HUES6 (cell line): ENCODE data around the gene TNS3.
A peak's percentile ranks its signal among the peaks of the same experiment; 100 is the strongest.

ENCODE experiments used
- H3K27ac ChIP-seq: 2 replicates; pipeline ENCODE4 v1.7.0; 2013; ENCODE audit warnings: low read depth, mild to moderate bottlenecking, low read length, inconsistent platforms
- H3K27me3 ChIP-seq: 2 replicates; pipeline ENCODE4 v1.6.1; 2013; ENCODE audit warnings: low read length; ENCODE audit not compliant: control insufficient read depth, insufficient read depth
- H3K36me3 ChIP-seq: 2 replicates; pipeline ENCODE4 v1.6.1; 2013; ENCODE audit warnings: low read length; ENCODE audit not compliant: control insufficient read depth, insufficient read depth
- H3K4me1 ChIP-seq: 2 replicates; pipeline ENCODE4 v1.6.1; 2013; ENCODE audit warnings: low read length; ENCODE audit not compliant: control insufficient read depth, insufficient read depth
- H3K4me3 ChIP-seq: 2 replicates; pipeline ENCODE4 v1.5.1; 2013; ENCODE audit warnings: low read depth, low read length
- H3K9ac ChIP-seq: one replicate; pipeline ENCODE4 v1.6.1; 2013; ENCODE audit warnings: mild to moderate bottlenecking, low read length
- H3K9me3 ChIP-seq: 2 replicates; pipeline ENCODE4 v1.6.1; 2013; ENCODE audit warnings: low read depth, low read length; ENCODE audit not compliant: control insufficient read depth, insufficient read depth

Gene TNS3

GRCh38 chr7:47580175-47580706 is 1.7 kb downstream of the TNS3 start:
- peaks cover under 1% of the 10 kb centered on the region; the same call in 1 of the 2 replicates for H3K9me3 ChIP-seq
- H3K4me3 ChIP-seq: peak overlapping the region; percentile 83
- H3K9ac ChIP-seq: peak overlapping the region; percentile 87
- H3K4me1 ChIP-seq: peaks cover 47% of the 10 kb centered on the region
- H3K27me3 ChIP-seq: peaks cover 16% of the 10 kb centered on the region
- H3K36me3 ChIP-seq: no peaks in the 10 kb centered on the region
- no peak overlapping the region for H3K27ac ChIP-seq

GRCh38 chr7:47579458-47579857 is 2.5 kb downstream of the TNS3 start:
- H3K36me3 ChIP-seq: no peaks in the 10 kb centered on the region
- no peak overlapping the region for H3K4me3 ChIP-seq
- H3K27ac ChIP-seq: no peak overlapping the region
- H3K9ac ChIP-seq: no peak overlapping the region
- no peaks in the 10 kb centered on the region for H3K9me3 ChIP-seq
- peaks cover 16% of the 10 kb centered on the region for H3K27me3 ChIP-seq
- peaks cover 53% of the 10 kb centered on the region for H3K4me1 ChIP-seq

GRCh38 chr7:47578579-47579270 is 3.2 kb downstream of the TNS3 start:
- no peak overlapping the region for H3K9ac ChIP-seq
- peaks cover 15% of the 10 kb centered on the region for H3K27me3 ChIP-seq
- peaks cover 59% of the 10 kb centered on the region for H3K4me1 ChIP-seq
- H3K36me3 ChIP-seq: no peaks in the 10 kb centered on the region
- no peak overlapping the region for H3K4me3 ChIP-seq
- H3K9me3 ChIP-seq: no peaks in the 10 kb centered on the region
- no peak overlapping the region for H3K27ac ChIP-seq

- H3K4me3 ChIP-seq: no peak overlapping the region
- no peaks in the 10 kb centered on the region for H3K36me3 ChIP-seq
- no peak overlapping the region for H3K9ac ChIP-seq
- H3K4me1 ChIP-seq: peaks cover 63% of the 10 kb centered on the region
- H3K9me3 ChIP-seq: no peaks in the 10 kb centered on the region
- no peak overlapping the region for H3K27ac ChIP-seq
- peaks cover 3% of the 10 kb centered on the region; the same call in 1 of the 2 replicates for H3K27me3 ChIP-seq
These were observed 4.5 kb downstream of the TNS3 start for GRCh38 chr7:47577321-47577919.

GRCh38 chr7:47576866-47577306 is 5.0 kb downstream of the TNS3 start:
- Histone ChIP-seq H3K27me3 (no peaks in the 10 kb centered on the region), H3K9me3 (no peaks in the 10 kb centered on the region), H3K9ac (no peak overlapping the region), H3K4me1 (peaks cover 68% of the 10 kb centered on the region), H3K27ac (no peak overlapping the region), H3K36me3 (no peaks in the 10 kb centered on the region), H3K4me3 (no peak overlapping the region)

GRCh38 chr7:47576031-47576865 is 5.7 kb downstream of the TNS3 start:
- H3K27ac ChIP-seq: no peak overlapping the region
- peaks cover 75% of the 10 kb centered on the region for H3K4me1 ChIP-seq

GRCh38 chr7:47574482-47575329 is 7.2 kb downstream of the TNS3 start:
- H3K36me3 ChIP-seq: 0 out of 2 replicates have a peak, but pooled peaks cover 4% of the 10 kb centered on the region
- no peaks in the 10 kb centered on the region for H3K27me3 ChIP-seq
- peaks cover 72% of the 10 kb centered on the region for H3K4me1 ChIP-seq

More at GRCh38 chr7:47576031-47576865, 5.7 kb downstream of the TNS3 start:
- Histone ChIP-seq H3K36me3 (0 out of 2 replicates have a peak, but pooled peaks cover 4% of the 10 kb centered on the region), H3K4me3 (no peak overlapping the region), H3K9me3 (no peaks in the 10 kb centered on the region), H3K27me3 (no peaks in the 10 kb centered on the region), H3K9ac (no peak overlapping the region)

GRCh38 chr7:47573758-47574481 is 8.0 kb downstream of the TNS3 start:
- Histone ChIP-seq H3K36me3 (0 out of 2 replicates have a peak, but pooled peaks cover 4% of the 10 kb centered on the region), H3K9me3 (no peaks in the 10 kb centered on the region), H3K4me3 (no peak overlapping the region), H3K27ac (0 out of 2 replicates have a peak overlapping the region, but pooled peaks have one; percentile 4), H3K9ac (no peak overlapping the region), H3K27me3 (no peaks in the 10 kb centered on the region), H3K4me1 (peaks cover 64% of the 10 kb centered on the region)

More at GRCh38 chr7:47574482-47575329, 7.2 kb downstream of the TNS3 start:
- no peaks in the 10 kb centered on the region for H3K9me3 ChIP-seq
- H3K9ac ChIP-seq: no peak overlapping the region
- no peak overlapping the region for H3K4me3 ChIP-seq
- H3K27ac ChIP-seq: 0 out of 2 replicates have a peak overlapping the region, but pooled peaks have one; percentile 4

- H3K4me1 ChIP-seq: peaks cover 59% of the 10 kb centered on the region
These were observed 8.8 kb downstream of the TNS3 start for GRCh38 chr7:47572939-47573757.

More at GRCh38 chr7:47572939-47573757, 8.8 kb downstream of the TNS3 start:
- Histone ChIP-seq H3K9me3 (no peaks in the 10 kb centered on the region), H3K27me3 (no peaks in the 10 kb centered on the region), H3K9ac (peak overlapping the region; percentile 14), H3K36me3 (0 out of 2 replicates have a peak, but pooled peaks cover 4% of the 10 kb centered on the region), H3K4me3 (no peak overlapping the region), H3K27ac (no peak overlapping the region; the same call in 1 of the 2 replicates)
